ENCODE results near the gene TAS2R1.
"Not testable (repeated sequence)": the region's sequence is repeated elsewhere in the genome, so short reads cannot be mapped to it uniquely, and the experiment has no call there.

TAS2R1 gene

DNA sequence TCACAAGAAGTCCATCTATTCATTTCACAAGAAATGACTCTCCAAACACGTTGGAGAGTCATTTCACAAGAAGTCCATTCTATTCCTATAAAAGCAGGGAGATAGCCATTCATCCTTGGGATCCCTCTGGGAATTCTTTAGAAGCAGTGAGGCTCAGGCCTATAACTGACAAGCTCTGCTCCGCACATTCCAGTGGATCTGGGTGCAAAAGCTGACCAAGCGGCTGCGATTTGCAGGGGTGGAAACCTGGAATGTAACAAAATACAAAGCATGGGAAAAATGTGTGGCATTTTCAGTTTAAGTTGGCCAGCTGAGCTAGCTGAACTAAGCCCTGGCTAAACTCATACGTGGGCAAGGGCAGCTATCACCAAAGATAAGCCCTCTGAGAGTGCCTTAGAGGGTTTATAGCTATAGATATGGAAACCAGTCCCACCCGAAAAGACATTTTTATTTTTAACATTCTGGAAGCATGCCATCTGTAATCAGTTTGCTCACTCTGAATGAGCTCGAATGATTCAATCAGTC is 8.7 kb downstream of the TAS2R1 start:
- DNase-seq: no peak

DNA sequence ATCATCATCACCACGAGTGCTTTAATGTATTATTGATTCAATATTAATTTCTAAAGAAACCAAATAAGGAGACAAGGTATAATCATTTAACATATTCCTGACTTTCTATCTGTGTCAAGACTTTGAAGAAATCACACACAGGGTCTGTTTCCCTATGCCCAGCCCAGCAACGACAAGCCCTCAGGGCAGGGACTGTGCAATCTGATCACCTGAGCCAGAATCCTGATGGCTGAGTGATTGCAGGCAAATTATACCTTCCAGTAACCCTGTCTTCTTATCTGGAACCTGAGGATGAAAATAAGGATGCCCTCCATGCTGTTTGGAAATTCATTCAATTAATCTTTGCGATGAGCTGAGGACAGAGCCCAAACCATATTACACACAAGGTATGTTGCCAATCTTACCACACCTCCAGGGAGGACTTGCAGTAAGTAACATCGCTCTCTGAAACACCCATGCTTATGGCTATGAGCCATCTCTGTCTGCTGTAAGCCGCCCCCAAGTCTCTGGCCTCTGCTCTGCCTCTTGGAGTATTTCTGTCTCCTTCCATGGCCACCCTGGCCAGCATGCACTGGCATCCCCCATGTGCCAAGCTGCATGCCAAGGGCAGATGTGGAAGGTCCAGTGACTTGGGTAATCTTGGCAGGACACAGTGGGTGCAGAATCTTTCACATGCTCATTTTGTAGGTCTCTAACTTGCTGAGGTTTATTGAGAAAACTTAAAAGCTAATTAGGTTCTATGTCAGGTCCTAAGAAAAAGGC is 10.6 kb downstream of the TAS2R1 start:
- DNase-seq: no peak

DNA sequence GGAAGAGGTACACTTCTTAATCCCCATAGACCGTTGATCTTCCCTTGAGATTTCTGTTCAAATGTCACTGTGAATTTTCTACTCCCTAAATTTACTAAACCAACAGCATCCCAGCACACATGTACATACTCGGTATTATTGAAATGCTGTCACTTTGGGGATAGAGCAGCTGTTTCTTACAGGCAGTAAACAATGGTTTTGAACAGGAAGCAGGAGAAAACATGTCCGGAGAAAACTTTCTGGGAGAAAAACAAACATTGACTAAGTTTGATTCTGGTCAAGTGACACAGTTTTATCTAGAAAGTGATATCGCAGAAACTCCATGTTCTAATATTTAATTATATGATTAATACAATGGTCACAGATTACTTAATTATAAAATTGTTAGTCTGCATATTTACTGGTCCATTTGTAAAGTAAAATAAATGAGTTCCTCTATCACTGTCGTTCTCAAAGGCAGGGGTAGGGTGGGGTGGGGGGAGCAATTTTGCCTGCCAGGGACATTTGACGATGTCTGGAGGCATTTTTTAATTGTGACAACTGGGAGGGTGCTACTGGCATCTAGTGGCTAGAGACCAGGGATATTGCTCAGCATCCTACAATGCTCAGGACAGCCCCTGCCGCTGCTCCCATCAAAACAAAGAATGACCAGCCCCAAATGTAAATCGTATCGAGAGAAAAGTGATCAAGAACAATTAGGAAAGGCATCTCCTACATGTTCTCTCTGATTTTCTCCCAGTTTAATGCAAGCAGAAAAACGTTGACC is 12.2 kb downstream of the TAS2R1 start:
- no peak for DNase-seq

DNA sequence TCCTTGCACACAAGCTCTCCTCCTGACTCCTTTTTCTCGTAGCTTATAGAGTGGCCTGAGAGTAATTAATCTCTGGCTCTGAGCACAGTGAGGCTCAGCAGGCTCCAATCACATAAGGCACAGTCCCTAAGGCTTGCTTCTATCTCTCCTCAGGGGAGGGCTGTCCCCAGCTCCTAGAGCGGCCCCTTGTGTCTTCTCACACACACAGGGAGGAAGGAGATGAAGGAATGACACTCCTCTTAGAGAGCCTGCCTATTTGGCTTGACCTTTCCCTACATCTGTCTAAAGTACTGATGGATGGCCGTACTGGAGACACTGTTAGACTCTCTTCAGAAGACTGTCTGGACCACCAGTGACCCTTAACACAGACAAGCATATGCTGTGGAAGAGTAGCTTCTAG is 12.9 kb downstream of the TAS2R1 start:
- DNase-seq: no peak

DNA sequence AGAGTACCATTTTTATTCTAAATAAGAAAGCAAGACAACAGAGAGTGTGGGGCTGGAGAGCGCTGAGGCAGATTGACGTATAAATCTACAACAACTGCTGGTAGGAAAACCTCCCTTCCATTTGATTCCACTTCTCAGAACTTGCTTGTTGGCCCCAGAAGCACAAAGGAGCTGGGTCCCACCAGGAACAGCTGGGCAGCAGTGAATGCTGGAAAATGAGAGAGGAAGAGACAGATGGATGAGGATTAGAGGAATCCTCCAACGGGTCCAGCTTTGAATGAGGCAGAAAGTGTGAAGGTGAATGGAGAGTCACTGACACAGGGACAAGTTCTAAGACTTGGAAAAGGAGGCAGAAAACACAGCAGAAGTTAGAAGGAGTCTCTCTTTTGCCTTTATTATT is 14.8 kb downstream of the TAS2R1 start:
- DNase-seq: no peak

DNA sequence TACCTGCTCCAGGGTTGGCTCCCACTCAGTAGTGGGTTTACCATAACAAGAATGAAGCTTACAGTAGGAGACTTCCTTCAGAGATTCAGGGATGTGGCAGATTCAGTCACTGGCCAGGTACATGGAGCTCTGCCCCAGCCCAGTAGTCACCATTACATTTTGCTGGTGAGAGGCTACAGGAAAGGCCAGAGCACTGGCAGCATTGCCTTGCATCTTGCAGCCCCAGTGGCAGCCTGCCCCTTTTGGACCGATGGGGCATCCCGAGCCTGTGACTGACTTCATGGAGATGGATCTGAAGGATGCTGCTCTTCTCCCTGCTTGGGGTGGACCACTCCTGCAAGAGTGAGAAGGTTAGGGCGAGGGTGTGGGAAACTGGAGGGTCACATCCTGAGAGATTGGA is 16.8 kb downstream of the TAS2R1 start:
- DNase-seq: no peak

DNA sequence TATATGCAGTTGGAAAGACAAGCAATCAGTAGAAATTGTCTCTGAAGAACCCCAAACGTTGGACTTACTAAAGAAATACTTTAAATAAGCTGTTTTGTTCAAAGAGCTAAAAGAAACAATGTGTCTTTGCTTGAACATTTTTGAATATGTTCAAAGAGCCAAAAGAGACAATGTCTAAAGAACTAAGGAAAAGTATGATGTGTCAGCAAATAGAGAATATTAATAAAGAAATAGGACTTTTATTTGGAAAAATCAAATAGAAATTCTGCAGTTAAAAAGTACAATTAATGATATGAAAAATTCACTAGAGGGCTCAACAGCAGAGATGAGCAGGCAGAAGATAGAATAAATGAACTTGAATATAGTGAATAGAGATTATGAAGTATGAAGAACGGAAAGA is 19.2 kb downstream of the TAS2R1 start:
- no peak for DNase-seq

DNA sequence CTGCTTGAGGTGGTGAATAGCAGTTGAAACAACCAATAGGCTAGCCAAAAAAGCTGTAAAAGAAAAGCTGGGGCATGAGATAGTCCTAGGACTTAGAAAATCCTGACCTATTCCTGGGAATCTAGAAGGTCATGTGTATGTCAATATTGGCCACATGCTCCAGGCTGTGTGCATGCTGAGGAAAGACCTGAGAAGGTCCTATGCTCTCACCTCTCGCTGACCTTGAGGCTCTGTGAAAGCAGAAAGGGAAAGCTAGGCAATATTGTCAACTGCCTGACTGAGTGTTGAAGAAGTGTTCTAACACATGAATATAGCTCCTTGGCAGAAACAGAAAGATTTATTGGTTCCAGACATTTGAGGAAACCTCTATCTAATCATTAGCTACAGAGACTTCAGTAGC is 19.8 kb downstream of the TAS2R1 start:
- DNase-seq: no peak

DNA sequence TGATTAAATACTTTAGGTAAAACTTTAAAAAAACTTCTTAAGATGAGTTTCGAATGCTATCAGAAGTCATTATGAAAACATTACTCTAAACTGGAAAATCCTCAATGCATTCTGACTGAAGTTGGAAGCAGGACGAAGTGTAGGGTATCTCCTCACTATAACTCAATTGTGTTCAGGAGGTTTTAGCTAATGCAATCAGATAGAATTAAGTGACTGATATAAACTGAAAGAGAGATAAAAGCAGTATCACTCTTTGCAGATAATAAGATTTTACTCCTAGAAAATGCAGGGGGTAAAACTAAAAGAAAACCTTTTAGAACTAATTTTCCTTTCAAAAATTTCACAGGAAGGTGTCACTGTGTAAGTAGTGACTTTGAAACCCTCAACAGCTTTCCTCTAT is 22.1 kb downstream of the TAS2R1 start:
- no peak for DNase-seq

DNA sequence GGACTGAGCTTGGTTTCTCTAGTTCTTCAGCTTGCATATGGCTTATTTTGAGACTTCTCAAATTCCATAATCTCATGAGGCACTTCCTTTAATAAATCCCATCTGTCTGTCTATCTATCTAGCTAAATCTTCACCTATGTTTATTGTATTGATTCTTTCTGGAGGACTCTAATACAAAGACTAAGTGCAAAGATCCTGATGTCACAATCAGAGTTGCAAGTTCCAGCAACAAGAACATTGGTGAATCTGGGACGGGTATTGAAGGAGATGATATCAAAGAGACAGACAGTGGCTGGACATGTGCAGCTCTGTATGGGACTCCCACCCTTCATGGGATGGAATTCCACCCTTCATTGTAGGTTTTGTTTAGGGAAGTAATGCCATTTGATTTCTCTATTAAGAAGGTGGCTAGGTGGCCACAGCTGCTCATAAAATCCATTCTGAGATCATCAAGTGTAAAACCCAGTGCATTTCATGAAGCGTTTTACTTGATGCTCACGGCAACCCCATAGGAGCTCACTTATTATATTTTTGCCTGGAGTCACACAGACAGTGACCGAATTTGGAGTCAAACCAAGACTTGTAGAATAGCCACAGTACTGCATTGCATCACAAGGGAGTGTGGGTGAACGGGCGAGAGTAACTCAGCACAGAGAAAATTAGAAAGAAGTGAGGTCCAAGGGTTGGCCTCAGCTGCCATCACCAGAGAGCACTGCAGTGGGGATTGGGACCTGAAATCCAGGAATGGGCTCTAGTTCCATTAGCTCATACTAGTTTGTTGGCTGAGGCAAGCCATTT is 24.9 kb downstream of the TAS2R1 start:
- no peak for DNase-seq

DNA sequence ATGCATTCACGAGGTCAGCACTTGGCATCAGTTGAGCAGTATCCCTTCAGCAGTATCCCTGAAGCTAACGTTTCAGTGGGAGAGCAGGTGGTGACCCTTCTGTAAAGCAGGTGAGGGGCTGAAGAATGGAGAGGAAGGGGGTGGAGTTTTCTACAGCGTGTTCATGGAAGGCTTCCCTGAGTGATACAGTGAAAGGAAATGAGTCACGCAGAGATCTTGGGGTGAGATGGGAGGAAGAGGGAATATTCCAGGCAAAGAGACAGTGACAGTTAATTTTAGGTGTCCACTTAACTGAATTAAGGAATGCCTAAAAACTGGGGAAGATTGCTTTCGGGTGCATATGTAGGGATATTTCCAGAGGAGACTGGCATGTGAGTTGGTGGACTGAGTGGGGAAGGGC is 25.7 kb downstream of the TAS2R1 start:
- DNase-seq: no peak

DNA sequence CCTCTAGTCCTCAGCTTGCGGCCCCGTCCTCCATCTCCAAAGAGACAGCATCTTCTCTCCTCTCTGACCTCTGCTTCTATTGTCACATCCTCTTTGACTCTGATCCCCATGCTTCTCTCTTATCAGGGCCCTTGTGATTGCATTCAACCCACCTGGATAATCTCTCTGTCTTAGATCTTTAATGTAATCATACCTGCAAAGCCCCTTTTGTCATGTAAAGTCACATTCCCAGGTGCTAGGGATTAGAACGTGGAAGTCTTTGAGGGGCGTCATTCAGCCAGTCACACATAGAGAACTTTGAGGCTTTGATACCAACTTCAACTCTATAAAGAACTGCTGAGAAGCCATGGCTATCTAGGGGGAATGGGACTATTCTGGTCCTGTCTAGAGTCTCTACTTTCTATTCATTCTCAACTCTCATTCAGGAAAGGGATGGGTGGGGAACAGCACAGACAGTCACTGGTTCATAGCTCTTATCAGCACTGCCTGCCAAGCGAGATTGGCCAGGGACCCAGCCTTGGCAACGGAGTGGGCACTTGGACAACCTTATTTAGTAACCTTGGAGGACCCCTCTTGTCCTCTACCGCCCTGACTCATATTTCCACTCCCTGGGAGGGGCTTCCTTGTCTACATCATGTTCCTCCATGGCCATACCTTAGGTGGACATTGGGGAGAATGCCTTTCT is 29.0 kb downstream of the TAS2R1 start:
- no peak for DNase-seq

DNA sequence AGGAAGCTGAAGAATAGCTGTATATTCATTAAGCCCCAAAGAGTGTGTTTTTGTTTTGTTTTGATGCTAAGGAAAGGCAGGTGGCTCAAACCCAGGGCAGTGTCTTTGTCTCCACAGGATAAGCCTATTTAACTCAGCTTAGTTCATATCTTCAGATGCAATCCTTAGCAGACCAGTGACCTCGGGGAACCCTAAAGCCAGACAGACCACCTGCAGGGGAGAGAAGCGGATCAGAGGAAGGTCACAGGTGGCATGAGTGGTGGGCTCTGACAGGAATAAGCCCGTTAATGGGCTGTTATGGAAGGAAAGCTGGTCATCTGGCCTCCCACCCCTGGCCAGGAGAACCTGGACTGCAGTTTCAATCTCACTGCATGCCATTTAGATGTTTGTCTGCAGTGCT is 30.8 kb downstream of the TAS2R1 start:
- no peak for DNase-seq

DNA sequence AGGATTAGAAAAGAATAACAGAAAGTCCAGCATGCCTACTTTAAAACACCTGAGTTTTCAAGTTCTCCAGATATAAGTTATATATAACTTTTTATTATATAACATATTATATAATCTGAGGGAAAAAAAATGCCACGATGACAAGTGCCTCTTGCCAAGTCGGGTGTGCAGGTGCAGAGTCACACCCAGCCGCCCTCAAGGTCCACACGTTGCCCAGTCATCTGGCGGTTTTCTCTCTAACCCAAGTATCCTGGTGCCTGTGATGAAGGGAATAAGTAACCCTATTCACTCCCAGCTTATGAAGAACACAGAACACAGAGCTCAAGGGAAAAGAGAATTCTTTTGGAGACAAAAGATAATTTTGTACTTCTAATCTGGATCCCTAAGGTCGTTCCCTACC is 31.8 kb downstream of the TAS2R1 start:
- DNase-seq: not testable (repeated sequence)

DNA sequence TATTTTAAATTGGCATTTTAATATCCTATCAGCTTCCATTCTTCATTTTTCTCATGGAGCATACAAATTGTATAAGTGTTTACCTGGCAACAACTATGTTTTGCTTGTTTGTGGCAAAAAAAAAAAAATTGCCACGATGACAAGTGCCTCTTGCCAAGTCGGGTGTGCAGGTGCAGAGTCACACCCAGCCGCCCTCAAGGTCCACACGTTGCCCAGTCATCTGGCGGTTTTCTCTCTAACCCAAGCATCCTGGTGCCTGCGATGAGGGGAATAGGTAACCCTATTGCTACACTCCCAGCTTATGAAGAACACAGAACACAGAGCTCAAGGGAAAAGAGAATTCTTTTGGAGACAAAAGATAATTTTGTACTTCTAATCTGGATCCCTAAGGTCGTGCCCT is 32.8 kb downstream of the TAS2R1 start:
- DNase-seq: not testable (repeated sequence)

DNA sequence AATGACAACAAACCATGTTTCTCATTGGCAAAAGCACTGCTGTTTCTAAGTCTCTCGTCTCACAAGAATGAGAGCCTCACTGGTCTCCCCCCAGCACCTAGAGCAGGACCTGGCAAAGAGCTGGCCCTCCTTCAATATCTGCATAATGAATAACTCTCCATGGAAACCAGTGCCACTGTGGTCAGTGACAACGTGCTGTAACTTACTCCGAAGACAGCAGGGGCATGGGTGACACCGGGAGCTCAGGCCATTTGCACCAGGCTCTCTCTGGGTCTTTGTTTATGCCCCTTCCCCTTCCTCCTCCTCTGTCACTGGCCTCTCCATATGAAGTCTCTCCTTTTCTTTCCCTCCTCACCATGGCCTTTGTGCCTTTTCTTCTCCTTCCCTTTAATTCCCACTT is 33.3 kb downstream of the TAS2R1 start:
- no peak for DNase-seq

DNA sequence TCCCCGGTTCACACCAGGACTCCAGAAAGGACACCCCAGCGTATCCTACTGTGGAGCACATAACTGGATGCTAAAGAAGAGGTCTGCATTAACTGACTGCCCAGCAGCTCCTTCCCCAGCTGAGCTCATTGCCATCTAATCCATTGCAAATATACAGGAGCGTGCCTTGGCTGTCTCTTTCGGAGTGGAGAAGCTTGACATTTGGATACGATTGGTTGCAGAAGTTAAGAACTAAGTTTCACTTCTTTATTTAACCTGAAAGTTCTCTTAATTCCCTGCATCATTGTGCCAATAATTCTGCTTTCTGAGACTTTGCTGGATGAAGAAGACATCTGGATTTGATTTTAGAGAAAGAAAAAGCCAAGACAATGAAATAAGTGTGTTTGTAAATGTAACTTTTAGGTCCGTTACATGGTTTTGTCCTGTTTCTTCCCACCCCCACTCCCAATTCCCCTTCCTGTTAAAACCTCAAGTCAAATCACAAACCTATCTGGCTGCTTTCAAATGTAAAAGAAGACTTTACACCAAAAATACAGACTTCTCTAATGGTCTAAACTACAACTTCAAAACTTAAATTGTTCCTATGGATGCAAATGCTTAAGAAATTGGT is 33.9 kb downstream of the TAS2R1 start:
- DNase-seq: no peak

DNA sequence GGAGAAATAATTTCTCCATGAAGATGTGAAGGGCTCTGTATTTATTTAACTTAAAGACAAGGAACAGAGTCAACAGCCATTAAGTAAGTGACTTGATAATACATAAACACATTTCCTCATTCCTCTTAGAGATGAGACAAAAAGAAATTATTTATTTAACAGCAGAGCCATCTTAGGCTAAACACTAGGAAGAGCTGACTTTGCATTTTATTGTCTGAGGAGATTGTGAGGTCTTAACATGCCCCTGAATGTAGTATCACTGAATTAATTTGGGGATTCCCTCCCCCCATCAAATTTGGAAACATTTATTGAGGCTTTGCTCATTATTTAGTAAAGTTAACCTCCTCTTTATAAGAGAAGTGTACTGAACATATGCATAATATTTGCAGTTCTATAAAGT is 35.2 kb downstream of the TAS2R1 start:
- DNase-seq: no peak

DNA sequence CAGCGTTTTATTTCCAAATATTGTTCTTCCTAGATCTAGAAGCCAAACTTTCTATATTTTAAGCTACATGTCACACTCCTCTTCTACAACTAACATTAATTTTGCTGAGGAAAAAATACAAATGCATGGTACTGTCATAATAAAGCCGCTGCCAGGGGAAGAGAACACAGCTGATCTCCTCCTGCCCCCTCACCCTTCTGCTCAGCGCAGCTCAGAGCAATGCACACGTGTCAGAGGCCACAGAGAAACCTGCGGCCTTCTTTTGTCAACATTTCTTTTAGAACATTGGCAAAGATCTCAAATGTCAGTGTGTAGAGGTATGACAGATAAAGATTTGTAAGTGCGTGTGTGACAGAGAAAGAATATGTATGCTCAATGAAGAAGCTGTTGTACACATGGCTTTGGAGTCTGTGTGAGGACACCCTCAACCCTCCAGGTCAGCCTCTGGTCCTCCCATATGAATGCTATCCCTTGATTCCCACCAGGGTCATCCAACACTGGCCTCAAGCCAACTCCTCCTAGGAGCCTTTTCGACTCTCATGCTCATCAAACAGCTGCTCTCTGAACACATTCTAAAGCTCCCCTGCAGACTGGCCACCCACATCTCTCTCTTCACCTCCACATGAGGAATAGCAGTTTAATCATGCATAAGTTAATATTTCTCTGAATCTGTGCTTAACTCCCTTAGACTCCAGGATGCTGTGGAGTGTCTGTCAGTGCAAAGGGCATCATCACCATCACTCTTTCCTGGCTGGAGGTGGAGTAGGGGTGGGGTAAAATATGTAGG is 40.9 kb downstream of the TAS2R1 start:
- no peak for DNase-seq

DNA sequence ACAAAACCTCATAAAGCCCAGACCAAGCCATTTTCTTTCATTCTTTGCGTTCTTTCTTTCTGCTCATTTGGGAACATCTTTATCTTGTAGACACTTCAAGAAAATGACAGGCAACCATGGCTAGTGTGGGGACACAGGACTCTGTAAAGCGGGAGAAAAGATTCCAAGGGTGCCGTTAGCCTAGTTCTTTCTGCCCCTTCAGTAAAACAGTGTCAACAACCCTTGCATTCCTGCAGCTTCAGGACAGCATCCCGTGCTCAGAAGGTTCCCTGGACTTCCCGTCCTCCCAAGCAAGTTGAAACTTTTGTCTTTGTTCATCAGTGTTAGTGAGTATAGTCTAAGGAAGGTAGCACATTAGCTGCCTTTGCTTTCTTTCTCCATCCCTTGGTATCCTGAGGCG is 41.9 kb downstream of the TAS2R1 start:
- DNase-seq: no peak

DNA sequence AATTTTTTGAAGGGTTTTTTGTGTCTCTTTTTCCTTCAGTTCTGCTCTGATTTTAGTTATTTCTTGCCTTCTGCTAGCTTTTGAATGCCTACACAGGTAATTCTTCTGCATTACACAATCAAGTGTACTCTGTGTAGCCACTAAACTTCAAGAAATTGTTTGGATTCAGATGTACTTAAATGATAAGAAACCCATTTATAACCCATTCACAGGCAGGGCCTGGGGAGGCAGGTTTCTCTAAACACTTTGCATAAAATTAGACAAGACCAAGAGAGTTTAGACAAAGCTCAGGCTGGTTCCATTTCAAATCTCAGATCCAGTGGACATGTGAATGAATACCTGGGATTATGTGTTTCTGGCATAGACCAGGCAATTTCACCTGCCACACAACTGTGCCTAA is 43.0 kb downstream of the TAS2R1 start:
- DNase-seq: no peak

DNA sequence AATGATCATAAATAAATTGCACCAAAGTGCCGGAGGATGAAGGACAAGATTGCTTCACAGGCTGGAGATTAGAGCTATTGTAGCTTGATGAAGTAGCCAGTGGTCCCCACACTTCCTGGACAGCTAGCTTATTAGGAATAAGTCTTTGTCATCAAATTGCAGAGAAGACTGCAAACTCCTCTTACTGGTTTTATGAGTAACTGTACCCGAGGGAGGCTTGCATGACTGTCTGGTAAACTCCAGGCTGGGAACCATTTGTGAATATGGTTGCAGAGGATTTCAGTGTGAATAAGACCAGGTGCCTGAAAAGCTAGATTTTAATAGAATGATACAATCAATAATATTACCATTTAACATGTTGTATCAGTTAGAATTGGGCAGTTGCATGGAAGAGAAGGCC is 47.7 kb downstream of the TAS2R1 start:
- no peak for DNase-seq

All from SIG-M5 (cell line).